GM19463 (cell line): ENCODE results near the gene WDR74.
"Not testable (repeated sequence)": the region's sequence is repeated elsewhere in the genome, so short reads cannot be mapped to it uniquely, and the experiment has no call there.

ENCODE experiments used
- ATAC-seq: cut with Tn5 transposase; IDR thresholded peaks from one replicate; pipeline ENCODE4 v1.9.1; 2021; ENCODE audit warnings: mild to moderate bottlenecking, moderate library complexity; ENCODE audit not compliant: unreplicated experiment

WDR74 gene

GRCh38 chr11:62839050-62839945 is at the start of gene WDR74:
WDR74 (minus strand) TSS chr11:62839590; CDS start chr11:62839570, 20 bp downstream.
- ATAC-seq = peak; percentile 49

DNA sequence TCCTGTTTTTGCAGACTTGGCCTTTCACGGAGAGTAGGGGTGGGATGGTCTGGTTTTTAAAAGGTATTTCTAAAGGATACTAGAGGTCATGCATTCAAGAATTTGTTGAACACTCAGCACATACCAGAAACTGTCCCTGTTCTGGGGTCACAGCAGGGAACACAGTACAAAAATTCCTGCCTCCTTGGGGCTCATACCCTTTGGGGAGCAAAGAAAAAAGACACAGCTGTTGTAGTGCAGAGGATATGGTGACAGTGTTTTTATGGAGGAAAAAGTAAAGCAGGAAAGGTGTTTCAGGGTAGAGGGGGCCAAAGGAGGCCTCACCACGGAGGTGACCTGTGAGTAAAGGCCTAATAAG is 49.7 kb upstream of the WDR74 start:
- ATAC-seq = no peak

DNA sequence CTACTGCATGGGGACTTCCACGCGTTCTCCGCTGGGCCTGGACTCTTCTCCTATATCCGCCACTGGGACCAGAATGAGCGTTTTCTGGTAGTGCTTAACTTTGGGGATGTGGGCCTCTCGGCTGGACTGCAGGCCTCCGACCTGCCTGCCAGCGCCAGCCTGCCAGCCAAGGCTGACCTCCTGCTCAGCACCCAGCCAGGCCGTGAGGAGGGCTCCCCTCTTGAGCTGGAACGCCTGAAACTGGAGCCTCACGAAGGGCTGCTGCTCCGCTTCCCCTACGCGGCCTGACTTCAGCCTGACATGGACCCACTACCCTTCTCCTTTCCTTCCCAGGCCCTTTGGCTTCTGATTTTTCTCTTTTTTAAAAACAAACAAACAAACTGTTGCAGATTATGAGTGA is 49.0 kb upstream of the WDR74 start:
- no peak for ATAC-seq

DNA sequence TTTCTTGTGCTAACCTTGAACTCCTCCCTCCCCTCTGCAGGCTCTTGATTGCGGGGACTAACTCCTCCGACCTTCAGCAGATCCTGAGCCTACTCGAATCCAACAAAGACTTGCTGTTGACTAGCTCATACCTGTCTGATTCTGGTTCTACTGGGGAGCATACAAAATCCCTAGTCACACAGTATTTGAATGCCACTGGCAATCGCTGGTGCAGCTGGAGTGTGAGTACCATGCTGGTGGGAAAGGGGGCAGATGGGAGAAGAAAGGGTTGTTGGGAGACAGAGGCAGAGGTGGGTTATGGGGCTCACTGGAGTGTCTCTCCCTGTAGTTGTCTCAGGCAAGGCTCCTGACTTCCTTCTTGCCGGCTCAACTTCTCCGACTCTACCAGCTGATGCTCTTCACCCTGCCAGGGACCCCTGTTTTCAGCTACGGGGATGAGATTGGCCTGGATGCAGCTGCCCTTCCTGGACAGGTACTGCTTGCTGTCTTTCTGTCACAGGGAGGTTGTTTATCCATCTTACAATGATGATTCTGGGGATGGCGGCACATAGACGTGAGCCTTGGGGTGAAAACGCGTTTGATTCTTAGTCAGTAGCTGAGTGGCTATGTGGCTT is 45.9 kb upstream of the WDR74 start:
- no peak for ATAC-seq

DNA sequence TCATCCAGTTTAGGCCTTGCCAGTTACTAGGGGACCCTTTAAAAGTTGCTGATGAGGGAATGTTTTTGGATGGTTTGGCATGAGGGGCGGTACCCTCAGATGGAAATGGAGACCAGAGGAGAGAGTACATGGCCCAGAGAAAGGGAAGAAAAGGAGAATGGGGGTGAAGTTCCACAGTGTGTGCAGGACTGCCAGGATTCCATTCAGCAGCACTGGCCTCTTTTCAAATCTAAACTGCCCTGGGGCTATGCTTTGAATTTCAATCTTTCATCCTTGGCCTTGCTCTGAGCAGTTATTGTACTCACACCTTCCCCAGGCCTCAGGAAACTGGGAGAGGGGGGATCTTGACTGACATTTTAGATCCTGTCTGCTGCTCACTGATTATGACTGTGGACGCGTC is 44.3 kb upstream of the WDR74 start:
- ATAC-seq = no peak

GRCh38 chr11:62882788-62883501 is 43.6 kb upstream of the WDR74 start:
- ATAC-seq = no peak

- ATAC-seq = no peak
Observed at GRCh38 chr11:62882431-62882749, 43.0 kb upstream of the WDR74 start.

GRCh38 chr11:62881579-62882430 is 42.4 kb upstream of the WDR74 start:
- ATAC-seq = peak; percentile 46

DNA sequence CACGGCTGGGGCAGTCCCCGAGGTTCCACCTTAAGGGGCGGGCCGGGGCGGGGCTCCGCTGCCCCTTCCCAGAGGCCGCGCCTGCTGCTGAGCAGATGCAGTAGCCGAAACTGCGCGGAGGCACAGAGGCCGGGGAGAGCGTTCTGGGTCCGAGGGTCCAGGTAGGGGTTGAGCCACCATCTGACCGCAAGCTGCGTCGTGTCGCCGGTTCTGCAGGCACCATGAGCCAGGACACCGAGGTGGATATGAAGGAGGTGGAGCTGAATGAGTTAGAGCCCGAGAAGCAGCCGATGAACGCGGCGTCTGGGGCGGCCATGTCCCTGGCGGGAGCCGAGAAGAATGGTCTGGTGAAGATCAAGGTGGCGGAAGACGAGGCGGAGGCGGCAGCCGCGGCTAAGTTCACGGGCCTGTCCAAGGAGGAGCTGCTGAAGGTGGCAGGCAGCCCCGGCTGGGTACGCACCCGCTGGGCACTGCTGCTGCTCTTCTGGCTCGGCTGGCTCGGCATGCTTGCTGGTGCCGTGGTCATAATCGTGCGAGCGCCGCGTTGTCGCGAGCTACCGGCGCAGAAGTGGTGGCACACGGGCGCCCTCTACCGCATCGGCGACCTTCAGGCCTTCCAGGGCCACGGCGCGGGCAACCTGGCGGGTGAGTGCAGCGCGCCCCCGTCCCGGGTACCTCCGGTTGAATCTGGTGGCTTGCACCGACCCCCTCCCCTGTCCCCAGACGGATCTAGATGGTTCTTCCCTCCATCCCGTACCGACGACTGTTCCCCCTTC is 41.6 kb upstream of the WDR74 start, which contains the start of gene SLC3A2:
TSS of gene SLC3A2 (plus strand) at position 94 of the 776 bp plus-strand sequence. CDS start at position 222, 128 bp downstream.
- ATAC-seq = peak; percentile 72

- ATAC-seq = peak; percentile 24
Observed at GRCh38 chr11:62880231-62880802, 40.9 kb upstream of the WDR74 start.

DNA sequence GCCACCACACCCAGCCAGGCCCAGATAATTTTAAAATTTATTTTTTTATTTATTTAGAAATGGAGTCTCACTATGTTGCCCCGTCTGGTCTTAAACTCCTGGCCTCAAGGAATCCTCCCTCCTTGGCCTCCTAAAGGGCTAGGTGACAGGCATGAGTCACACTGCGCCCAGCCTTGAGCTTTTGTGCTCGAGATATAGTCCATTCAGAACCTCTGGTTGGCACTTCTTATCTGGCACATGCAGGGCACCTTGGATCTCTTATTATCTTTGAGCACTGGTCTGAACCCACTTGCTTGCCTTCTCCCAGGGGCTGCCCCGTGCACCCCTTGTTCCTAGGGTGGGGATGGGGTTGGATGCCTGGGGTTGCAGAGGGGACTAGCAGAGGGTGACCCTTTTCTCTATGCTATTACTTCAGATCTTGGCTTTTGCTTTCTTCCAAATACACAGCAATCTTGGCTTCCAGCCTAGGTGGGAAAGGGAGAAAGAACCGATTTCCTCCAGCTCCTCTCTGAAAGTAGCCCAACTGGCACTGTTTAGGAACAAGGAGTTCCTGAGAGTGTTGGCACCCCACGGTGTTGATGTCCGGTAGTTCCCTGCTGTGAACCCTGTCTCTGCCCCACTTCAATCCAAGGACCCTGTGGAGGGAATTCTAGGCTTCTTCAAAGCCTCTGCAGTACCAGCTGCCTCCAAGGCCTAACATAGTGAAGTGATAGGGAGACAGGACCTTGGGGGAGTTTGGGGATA is 40.0 kb upstream of the WDR74 start:
- ATAC-seq = no peak

DNA sequence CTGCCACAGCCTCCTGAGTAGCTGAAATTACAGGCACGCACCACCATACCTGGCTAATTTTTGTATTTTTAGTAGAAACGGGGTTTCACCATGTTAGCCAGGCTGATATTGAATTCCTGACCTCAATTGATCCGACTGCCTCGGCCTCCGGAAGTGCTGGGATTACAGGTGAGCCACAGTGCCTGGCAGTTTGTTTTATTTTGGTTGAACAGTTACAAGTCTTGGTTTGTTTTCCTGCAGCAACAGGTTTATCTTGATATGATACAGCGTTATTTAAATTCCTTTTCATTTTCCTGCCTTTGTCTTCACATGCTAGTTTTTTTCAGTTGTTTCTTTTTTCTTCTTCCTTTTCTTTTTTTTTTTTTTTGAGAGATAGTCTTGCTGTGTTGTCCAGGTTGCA is 37.3 kb upstream of the WDR74 start:
- ATAC-seq = no peak

DNA sequence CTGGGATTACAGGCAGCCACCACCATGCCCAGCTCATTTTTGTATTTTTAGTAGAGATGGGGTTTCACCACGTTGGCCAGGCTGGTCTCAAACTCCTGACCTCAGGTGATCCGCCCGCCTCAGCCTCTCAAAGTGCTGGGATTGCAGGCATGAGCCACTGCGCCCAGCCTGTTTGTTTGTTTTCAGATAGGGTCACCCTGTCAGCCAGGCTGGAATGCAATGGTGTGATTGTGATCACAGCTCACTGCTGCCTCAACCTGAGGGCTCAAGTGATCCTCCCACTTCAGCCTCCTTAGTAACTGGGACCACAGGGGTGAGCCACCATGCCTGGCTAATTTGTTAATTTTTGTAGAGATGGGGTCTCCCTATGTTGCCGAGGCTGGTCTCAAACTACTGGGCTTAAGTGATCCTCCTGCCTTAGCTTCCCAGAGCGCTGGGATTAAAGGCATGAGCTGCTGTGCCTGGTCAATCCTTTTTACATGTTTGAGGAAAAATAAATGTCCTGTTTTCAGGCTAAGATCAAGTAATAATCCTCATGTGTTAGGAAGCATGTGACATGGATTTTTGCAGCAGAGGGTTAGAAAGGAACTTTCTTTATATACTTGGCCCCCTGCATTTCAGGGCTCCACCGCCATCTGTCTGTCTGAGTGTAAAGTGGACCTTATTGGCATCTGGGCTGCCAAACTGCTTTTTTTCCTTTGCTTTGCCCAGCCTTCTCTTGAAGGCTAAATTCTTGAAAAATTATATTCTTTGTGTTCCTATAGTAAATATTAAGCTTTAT is 36.5 kb upstream of the WDR74 start:
- ATAC-seq = no peak

GRCh38 chr11:62874851-62875250 is 35.5 kb upstream of the WDR74 start:
- ATAC-seq = no peak

GRCh38 chr11:62865635-62866034 is 26.2 kb upstream of the WDR74 start:
- no peak for ATAC-seq

GRCh38 chr11:62863687-62864335 is 24.4 kb upstream of the WDR74 start:
- ATAC-seq = no peak

DNA sequence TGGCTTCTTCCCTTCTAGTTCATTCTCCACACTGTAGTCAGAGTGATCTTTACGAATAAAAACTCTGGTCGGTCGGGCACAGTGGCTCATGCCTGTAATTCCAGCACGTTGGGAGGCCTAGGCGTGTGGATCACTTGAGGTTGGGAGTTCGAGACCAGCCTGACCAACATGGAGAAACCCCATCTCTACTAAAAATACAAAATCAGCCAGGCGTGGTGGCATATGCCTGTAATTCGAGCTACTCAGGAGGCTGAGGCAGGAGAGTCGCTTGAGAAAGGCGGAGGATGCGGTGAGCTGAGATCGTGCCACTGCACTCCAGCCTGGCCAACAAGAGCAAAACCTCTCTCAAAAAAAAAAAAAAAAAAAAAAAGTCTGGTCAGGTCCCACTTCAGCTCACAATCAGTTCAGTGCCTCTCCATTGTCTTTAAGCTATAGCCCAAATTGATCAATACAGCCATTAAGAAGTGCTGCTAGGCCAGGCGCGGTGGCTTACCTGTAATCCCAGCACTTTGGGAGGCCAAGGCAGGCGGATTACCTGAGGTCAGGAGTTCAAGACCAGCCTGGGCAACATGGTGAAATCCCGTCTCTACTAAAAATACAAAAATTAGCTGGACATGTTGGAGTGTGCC is 22.3 kb upstream of the WDR74 start:
- ATAC-seq = not testable (repeated sequence)
